ENCODE measurements around the gene MAD2L2. TPM values are rescaled to one million over a fixed set of nuclear protein-coding genes. Genes with fewer than 3 reads are reported as not detected.

MAD2L2 gene
- total and polyA plus RNA-seq, 4 experiments from 2014 or later: 20.7 to 55.1 (median 37.1) TPM

DNA sequence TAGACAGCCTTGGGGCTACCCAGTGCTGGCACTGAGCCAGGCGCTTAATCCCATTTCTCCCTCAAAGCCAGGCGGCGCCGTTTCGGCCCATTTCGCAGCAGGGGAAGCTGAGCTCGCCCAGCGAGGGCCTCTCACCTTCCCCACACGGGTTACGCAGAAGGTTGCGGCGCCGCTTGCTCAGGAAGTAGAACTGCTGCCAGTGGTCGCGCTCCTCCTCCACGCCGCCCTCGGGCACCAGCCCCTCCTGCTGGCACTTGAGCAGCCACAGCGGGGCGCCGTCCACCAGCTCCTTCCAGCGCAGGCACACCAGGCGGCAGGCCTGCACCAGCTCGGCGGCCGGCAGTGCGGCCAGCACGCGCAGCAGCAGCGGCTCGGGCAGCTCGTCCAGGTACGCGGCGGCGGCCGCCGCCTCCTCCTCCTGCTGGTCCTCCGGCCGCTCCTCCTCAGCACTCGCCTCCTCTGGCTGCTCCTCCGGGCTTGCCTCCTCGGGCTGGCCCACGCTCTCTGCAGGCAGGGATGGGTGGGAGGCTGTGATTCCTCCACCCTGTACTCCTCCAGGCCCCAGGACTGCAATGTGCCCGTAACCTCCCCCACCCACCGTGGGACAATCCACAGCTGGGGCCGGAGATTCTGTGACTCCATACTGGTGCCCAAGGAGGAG is 30.5 kb downstream of the MAD2L2 start:
- no peaks in the 10 kb centered on the region for H3K9me3 ChIP-seq (ENCODE audit: control insufficient read depth in 1 of 2, low read length in 2 of 2)
- peak overlapping the region; percentile 14 to 81 (median 63) for H3K27ac Mint-ChIP-seq
- H3K36me3 ChIP-seq (ENCODE audit: insufficient read depth, low read length): no peaks in the 10 kb centered on the region
- H3K4me1 Mint-ChIP-seq: peaks cover 11 to 46% (median 27%) of the 10 kb centered on the region in 4 donors
- H3K36me3 Mint-ChIP-seq: no peaks in the 10 kb centered on the region
- H3K27me3 Mint-ChIP-seq: no peaks in the 10 kb centered on the region
- POLR2A ChIA-PET (ENCODE audit: partially characterized antibody): interaction anchor here (0.7 to 8.1 kb wide), 16 partner anchors 10 to 638 kb away, joined by 3 to 73 read pairs (median 4); partner anchors contain the start of genes AGTRAP, FBXO6, MAD2L2 and MTOR
- CTCF ChIA-PET (ENCODE audit: partially characterized antibody): interaction anchor here (0.7 to 13.4 kb wide), 16 partner anchors 8 to 613 kb away, joined by 3 to 165 read pairs (median 4); partner anchors contain the start of genes AGTRAP, CLCN6 and FBXO6
- H3K4me1 ChIP-seq (ENCODE audit: insufficient read depth, low read length): peaks cover 26% of the 10 kb centered on the region
- H3K4me3 Mint-ChIP-seq: peak overlapping the region; percentile 72 to 94 (median 82)
- intact Hi-C loops (cut with micrococcal nuclease): loop anchor here (1.0 kb wide), 2 partner anchors 69 to 99 kb away; no protein-coding TSS in a partner anchor
- peak overlapping the region; percentile 19 for H3K27ac ChIP-seq (ENCODE audit: low read depth, low read length)
- peak overlapping the region; percentile 29 to 30 for H3K4me3 ChIP-seq (ENCODE audit: low read length in 2 of 2)
- DNase-seq: peak; percentile 76 to 83 (median 78)
- peaks cover 0 to 1% (median 0%) of the 10 kb centered on the region in 8 donors for H3K9me3 Mint-ChIP-seq
- H3K27me3 ChIP-seq (ENCODE audit: insufficient read depth, low read length): no peaks in the 10 kb centered on the region

DNA sequence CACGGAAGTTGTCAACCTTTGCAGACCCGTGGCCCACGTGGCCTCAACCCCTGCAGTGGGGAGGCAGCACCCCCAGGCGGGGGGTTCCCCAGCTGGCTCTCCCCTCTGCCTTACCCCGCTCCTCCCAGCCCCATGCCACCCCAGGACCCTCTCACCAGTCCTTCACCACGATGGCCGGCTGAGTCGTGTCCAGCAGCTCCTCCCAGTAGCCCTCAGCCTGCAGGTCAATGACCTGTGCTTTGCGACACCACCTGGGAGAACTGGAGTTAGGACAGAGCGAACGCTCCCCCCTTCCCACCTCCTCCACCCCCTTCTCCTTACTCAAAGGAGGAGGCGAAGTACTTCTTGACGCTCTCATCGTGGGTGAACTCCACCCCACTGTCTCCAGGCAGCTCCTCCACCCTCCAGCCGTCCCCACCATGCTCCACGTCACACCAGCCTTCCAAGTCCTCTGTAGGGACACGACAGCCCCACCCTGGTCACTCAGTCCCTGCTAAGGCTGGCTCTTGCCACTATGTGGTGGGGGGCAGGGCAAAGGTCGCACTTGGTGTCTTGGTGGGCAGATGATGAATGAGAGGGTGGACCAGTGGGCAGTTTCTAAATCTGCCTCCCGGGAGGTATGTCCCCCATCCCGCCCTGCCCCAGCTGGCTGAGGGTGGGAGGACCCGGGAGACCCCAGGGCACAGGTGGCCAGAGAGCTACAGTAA is 31.2 kb downstream of the MAD2L2 start:
- intact Hi-C loops (cut with micrococcal nuclease): loop anchor here (1.0 kb wide), 2 partner anchors 70 to 100 kb away; no protein-coding TSS in a partner anchor
- Mint-ChIP-seq H3K4me3 (peak overlapping the region in 7 of 8 donors; percentile 27 to 72 (median 64)), H3K27me3 (no peaks in the 10 kb centered on the region), H3K36me3 (no peaks in the 10 kb centered on the region), H3K27ac (peak overlapping the region in 5 of 7 donors; percentile 30 to 71 (median 42)), H3K9me3 (peaks cover 0 to 1% (median 0%) of the 10 kb centered on the region in 8 donors), H3K4me1 (peaks cover 11 to 43% (median 25%) of the 10 kb centered on the region in 4 donors)
- peak overlapping the region; percentile 19 for H3K27ac ChIP-seq (ENCODE audit: low read depth, low read length)
- no peak for DNase-seq
- no peaks in the 10 kb centered on the region for H3K27me3 ChIP-seq (ENCODE audit: insufficient read depth, low read length)
- no peaks in the 10 kb centered on the region for H3K36me3 ChIP-seq (ENCODE audit: insufficient read depth, low read length)
- CTCF ChIA-PET (ENCODE audit: partially characterized antibody): interaction anchor here (0.5 to 13.4 kb wide), 16 partner anchors 9 to 612 kb away, joined by 3 to 165 read pairs (median 4); partner anchors contain the start of genes AGTRAP, CLCN6 and FBXO6
- H3K9me3 ChIP-seq (ENCODE audit: control insufficient read depth in 1 of 2, low read length in 2 of 2): no peaks in the 10 kb centered on the region
- H3K4me1 ChIP-seq (ENCODE audit: insufficient read depth, low read length): peaks cover 22% of the 10 kb centered on the region
- peak overlapping the region; percentile 29 to 30 for H3K4me3 ChIP-seq (ENCODE audit: low read length in 2 of 2)
- POLR2A ChIA-PET (ENCODE audit: partially characterized antibody): interaction anchor here (0.9 to 8.1 kb wide), 15 partner anchors 14 to 638 kb away, joined by 3 to 73 read pairs (median 4); partner anchors contain the start of genes AGTRAP, FBXO6, MAD2L2 and MTOR

DNA sequence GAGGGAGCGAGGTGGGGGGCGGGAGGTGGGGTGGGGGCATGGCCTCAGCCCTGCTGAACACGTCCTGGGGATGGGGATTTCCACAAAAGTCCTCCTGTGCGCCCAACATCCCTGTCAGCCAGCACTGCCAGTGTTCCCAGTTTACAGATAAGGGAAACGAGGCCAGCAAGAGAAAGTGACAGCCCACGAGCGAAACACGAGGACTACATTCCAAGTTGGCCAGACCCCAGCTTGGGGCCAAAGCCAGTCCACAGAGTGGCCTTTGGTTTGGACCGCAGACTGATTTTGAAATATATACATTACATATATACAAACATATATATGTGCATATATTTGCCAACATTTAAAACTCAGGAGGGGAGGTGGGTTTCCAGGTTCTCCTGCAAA is 31.7 kb downstream of the MAD2L2 start:
- H3K4me3 Mint-ChIP-seq: peak overlapping the region in 4 of 8 donors; percentile 41 to 72 (median 62)
- intact Hi-C loops (cut with micrococcal nuclease): no loop called here

DNA sequence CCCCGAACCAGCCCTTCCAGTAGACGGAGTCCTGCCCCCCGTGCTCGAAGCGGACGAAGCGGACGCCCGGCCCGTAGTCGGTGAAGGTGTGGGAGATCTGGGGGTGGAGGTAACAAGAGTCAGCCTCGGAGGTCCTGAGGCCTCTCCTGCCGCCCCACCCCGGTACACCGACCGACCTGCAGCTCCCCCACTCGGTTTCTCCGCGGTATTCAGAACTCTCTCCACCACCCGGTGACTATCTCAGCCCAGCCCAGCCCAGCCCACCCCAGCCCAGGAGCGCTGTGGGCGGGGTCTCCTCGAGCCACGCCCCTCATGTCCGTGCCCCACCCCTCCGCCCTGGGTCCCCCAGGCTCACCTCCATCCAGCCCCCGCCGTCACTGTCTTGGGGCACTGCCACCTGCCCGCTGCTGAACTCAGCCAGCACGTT is 32.2 kb downstream of the MAD2L2 start:
- Histone ChIP-seq H3K27me3 (ENCODE audit: insufficient read depth, low read length) (no peaks in the 10 kb centered on the region), H3K36me3 (ENCODE audit: insufficient read depth, low read length) (no peaks in the 10 kb centered on the region), H3K27ac (ENCODE audit: low read depth, low read length) (no peak overlapping the region), H3K4me1 (ENCODE audit: insufficient read depth, low read length) (peaks cover 22% of the 10 kb centered on the region), H3K9me3 (ENCODE audit: control insufficient read depth in 1 of 2, low read length in 2 of 2) (no peaks in the 10 kb centered on the region), H3K4me3 (ENCODE audit: low read length in 2 of 2) (no peak overlapping the region)
- intact Hi-C loops (cut with micrococcal nuclease): no loop called here
- CTCF ChIA-PET (ENCODE audit: partially characterized antibody): interaction anchor here (0.5 to 13.4 kb wide), 6 partner anchors 16 to 611 kb away, joined by 3 to 187 read pairs (median 20); partner anchors contain the start of gene FBXO6
- Mint-ChIP-seq H3K9me3 (peaks cover 0 to 1% (median 0%) of the 10 kb centered on the region in 8 donors), H3K4me1 (peaks cover 11 to 43% (median 25%) of the 10 kb centered on the region in 4 donors), H3K4me3 (peak overlapping the region in 6 of 8 donors; percentile 13 to 67 (median 54)), H3K36me3 (no peaks in the 10 kb centered on the region), H3K27ac (no peak overlapping the region), H3K27me3 (no peaks in the 10 kb centered on the region)
- peak in 3 of 5 donors; percentile 23 to 41 (median 32) for DNase-seq
- POLR2A ChIA-PET (ENCODE audit: partially characterized antibody): interaction anchor here (2.4 to 8.1 kb wide), 3 partner anchors 15 to 260 kb away, joined by 15 to 73 read pairs (median 67); partner anchors contain the start of gene FBXO6

More for the DNA sequence above, 31.7 kb downstream of the MAD2L2 start:
- Mint-ChIP-seq H3K4me1 (peaks cover 11 to 43% (median 25%) of the 10 kb centered on the region in 4 donors), H3K36me3 (no peaks in the 10 kb centered on the region), H3K27ac (peak overlapping the region in 3 of 7 donors; percentile 30 to 62 (median 42)), H3K27me3 (no peaks in the 10 kb centered on the region), H3K9me3 (peaks cover 0 to 1% (median 0%) of the 10 kb centered on the region in 8 donors)
- Histone ChIP-seq H3K4me1 (ENCODE audit: insufficient read depth, low read length) (peaks cover 22% of the 10 kb centered on the region), H3K27ac (ENCODE audit: low read depth, low read length) (no peak overlapping the region), H3K27me3 (ENCODE audit: insufficient read depth, low read length) (no peaks in the 10 kb centered on the region), H3K36me3 (ENCODE audit: insufficient read depth, low read length) (no peaks in the 10 kb centered on the region), H3K9me3 (ENCODE audit: control insufficient read depth in 1 of 2, low read length in 2 of 2) (no peaks in the 10 kb centered on the region), H3K4me3 (ENCODE audit: low read length in 2 of 2) (no peak overlapping the region)
- ChIA-PET CTCF (ENCODE audit: partially characterized antibody) (interaction anchor here (0.5 to 13.4 kb wide), 6 partner anchors 16 to 611 kb away, joined by 3 to 165 read pairs (median 10); partner anchors contain the start of gene FBXO6), POLR2A (ENCODE audit: partially characterized antibody) (interaction anchor here (1.0 to 8.1 kb wide), 5 partner anchors 15 to 617 kb away, joined by 3 to 73 read pairs (median 15); partner anchors contain the start of gene FBXO6)
- no peak for DNase-seq

DNA sequence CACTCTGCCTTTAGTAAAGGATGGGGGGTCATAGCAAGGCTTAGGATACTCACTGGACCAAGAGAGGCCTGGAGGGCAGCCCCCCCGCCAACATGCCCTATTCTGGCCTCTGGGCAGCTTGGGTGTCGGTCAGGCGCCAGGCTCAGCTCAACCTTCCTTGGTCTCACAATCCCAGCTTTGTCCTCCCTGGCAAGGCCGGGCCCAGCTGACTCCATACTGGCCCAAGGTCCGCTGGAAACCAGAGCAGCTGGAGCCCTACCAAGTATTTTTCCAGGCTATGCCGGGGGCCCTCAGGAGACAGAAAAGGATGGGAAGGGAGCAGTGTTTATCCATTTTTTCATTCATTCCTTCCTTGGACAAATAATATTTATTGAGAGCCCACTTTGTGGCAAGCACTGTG is 32.9 kb downstream of the MAD2L2 start:
- no peak overlapping the region for H3K4me3 ChIP-seq (ENCODE audit: low read length in 2 of 2)
- intact Hi-C loops (cut with micrococcal nuclease): no loop called here
- DNase-seq: no peak
- H3K9me3 ChIP-seq (ENCODE audit: control insufficient read depth in 1 of 2, low read length in 2 of 2): no peaks in the 10 kb centered on the region
- H3K27me3 ChIP-seq (ENCODE audit: insufficient read depth, low read length): no peaks in the 10 kb centered on the region
- H3K9me3 Mint-ChIP-seq: peaks cover 0 to 1% (median 0%) of the 10 kb centered on the region in 8 donors
- no peaks in the 10 kb centered on the region for H3K36me3 Mint-ChIP-seq
- H3K4me1 Mint-ChIP-seq: peaks cover 11 to 40% (median 24%) of the 10 kb centered on the region in 4 donors
- POLR2A ChIA-PET (ENCODE audit: partially characterized antibody): interaction anchor here (5.5 kb wide), 1 partner anchor 71 kb away, joined by 67 read pairs; no protein-coding TSS in a partner anchor
- H3K36me3 ChIP-seq (ENCODE audit: insufficient read depth, low read length): no peaks in the 10 kb centered on the region
- CTCF ChIA-PET (ENCODE audit: partially characterized antibody): interaction anchor here (1.6 to 13.4 kb wide), 6 partner anchors 8 to 611 kb away, joined by 4 to 187 read pairs (median 72); no protein-coding TSS in a partner anchor
- peak overlapping the region in 2 of 8 donors; percentile 36 to 49 for H3K4me3 Mint-ChIP-seq
- H3K27me3 Mint-ChIP-seq: no peaks in the 10 kb centered on the region
- H3K27ac ChIP-seq (ENCODE audit: low read depth, low read length): no peak overlapping the region
- peaks cover 22% of the 10 kb centered on the region for H3K4me1 ChIP-seq (ENCODE audit: insufficient read depth, low read length)
- no peak overlapping the region for H3K27ac Mint-ChIP-seq

DNA sequence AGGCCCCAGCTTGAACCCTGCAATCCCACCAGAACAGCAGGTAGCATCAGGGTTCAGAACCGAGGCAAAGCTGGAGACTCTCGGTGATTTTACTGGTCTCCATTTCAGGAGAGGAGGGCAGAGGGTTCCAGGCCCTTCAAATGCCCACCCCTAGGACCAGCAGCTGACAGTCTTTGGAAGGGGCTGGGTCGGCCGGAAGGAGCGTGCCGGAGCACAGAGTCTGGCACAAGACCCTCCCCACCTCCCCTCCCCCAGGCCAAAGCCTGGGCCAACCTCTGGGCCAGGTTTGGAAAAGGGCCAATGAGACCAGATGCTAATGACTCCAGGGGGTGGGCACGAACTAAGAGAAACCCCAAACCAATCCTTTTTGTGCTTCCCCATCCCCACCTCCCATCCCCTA is 33.6 kb downstream of the MAD2L2 start:
- CTCF ChIA-PET (ENCODE audit: partially characterized antibody): interaction anchor here (1.1 to 13.4 kb wide), 7 partner anchors 9 to 615 kb away, joined by 4 to 187 read pairs (median 19); partner anchors contain the start of gene FBXO6
- POLR2A ChIA-PET (ENCODE audit: partially characterized antibody): interaction anchor here (5.5 kb wide), 1 partner anchor 72 kb away, joined by 67 read pairs; no protein-coding TSS in a partner anchor

More for the DNA sequence above, 33.6 kb downstream of the MAD2L2 start:
- Histone ChIP-seq H3K9me3 (ENCODE audit: control insufficient read depth in 1 of 2, low read length in 2 of 2) (no peaks in the 10 kb centered on the region), H3K4me3 (ENCODE audit: low read length in 2 of 2) (no peak overlapping the region), H3K27me3 (ENCODE audit: insufficient read depth, low read length) (no peaks in the 10 kb centered on the region), H3K4me1 (ENCODE audit: insufficient read depth, low read length) (peaks cover 22% of the 10 kb centered on the region), H3K27ac (ENCODE audit: low read depth, low read length) (no peak overlapping the region), H3K36me3 (ENCODE audit: insufficient read depth, low read length) (no peaks in the 10 kb centered on the region)
- Mint-ChIP-seq H3K9me3 (peaks cover 0 to 1% (median 0%) of the 10 kb centered on the region in 8 donors), H3K4me3 (no peak overlapping the region), H3K4me1 (peaks cover 11 to 33% (median 21%) of the 10 kb centered on the region in 4 donors), H3K27me3 (no peaks in the 10 kb centered on the region), H3K27ac (no peak overlapping the region), H3K36me3 (no peaks in the 10 kb centered on the region)
- intact Hi-C loops (cut with micrococcal nuclease): no loop called here
- DNase-seq: no peak
